ENCODE measurements around the gene ATP8B1. TPM values are rescaled to one million over a fixed set of nuclear protein-coding genes. Genes with fewer than 3 reads are reported as not detected.

Gene ATP8B1
- total RNA-seq, 6 experiments from 2014 or later = 9.0 to 18.4 (median 17.1) TPM

DNA sequence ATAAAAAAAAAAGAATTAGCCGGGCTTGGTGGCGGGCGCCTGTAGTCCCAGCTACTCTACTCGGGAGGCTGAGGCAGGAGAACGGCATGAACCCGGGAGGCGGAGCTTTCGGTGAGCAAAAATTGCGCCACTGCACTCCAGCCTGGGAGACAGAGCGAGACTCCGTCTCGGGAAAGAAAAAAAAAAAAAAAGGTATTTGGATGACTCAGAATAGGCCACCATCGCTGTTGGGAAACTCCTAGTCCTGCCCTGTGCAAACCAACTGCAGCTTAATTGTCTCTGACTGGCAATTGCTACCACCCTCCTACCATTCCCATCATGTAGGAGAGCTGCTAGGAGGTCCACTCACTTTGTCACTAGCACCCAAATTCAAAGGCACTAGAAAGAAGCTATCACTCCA, 43.5 kb downstream of the ATP8B1 start:
- TF ChIP-seq, protein P1, sequence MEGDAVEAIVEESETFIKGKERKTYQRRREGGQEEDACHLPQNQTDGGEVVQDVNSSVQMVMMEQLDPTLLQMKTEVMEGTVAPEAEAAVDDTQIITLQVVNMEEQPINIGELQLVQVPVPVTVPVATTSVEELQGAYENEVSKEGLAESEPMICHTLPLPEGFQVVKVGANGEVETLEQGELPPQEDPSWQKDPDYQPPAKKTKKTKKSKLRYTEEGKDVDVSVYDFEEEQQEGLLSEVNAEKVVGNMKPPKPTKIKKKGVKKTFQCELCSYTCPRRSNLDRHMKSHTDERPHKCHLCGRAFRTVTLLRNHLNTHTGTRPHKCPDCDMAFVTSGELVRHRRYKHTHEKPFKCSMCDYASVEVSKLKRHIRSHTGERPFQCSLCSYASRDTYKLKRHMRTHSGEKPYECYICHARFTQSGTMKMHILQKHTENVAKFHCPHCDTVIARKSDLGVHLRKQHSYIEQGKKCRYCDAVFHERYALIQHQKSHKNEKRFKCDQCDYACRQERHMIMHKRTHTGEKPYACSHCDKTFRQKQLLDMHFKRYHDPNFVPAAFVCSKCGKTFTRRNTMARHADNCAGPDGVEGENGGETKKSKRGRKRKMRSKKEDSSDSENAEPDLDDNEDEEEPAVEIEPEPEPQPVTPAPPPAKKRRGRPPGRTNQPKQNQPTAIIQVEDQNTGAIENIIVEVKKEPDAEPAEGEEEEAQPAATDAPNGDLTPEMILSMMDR (IDR thresholded peaks at IDR 0.05) = no peak
- TF ChIP-seq POLR2A (IDR thresholded peaks at IDR 0.05) = no peak
- Histone ChIP-seq H3K36me3 (no peaks in the 10 kb centered on the region), H3K4me3 (no peak overlapping the region), H3K9me3 (no peaks in the 10 kb centered on the region), H3K4me1 (peaks cover 0 to 13% (median 5%) of the 10 kb centered on the region in 4 donors), H3K27ac (no peak overlapping the region), H3K27me3 (no peaks in the 10 kb centered on the region)
- intact Hi-C loops (cut with DNase I) = no loop called here
- DNase-seq (no peak), ATAC-seq (no peak)
- WGBS (ENCODE audit: insufficient coverage, low coverage, low lambda C conversion rate, missing lambda C conversion rate) = 80% methylated on average over 3 of the region's 13 CpGs

DNA sequence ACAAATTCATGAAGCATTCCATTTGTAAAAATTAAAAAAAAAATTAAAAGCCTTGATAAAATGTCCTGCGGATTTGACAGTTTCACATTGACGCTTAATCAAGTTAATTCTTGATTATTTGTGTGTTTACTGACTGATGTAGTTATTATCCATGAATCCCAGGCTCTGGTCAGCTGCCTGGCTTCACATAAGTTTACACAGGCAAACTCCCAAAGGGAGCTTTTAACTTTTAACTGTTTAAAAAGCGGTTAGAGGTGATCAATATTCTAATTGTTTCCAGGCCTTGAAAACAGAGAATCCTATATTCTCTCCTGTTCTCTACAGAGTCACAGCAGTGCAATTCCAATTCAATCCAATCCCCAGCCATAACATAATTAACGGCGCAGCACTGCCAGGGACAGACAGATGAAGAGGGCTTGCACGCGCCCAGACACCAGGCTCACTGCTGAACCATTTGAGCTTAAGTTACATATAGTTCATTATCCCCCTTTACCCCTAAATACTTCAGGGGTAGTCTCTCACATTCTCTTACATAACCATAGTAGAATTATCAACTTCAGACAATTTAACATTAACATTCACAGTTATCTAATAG, 47.5 kb downstream of the ATP8B1 start:
- Histone ChIP-seq H3K4me1 (peaks cover 0 to 31% (median 7%) of the 10 kb centered on the region in 4 donors), H3K27me3 (no peaks in the 10 kb centered on the region), H3K4me3 (no peak overlapping the region), H3K36me3 (no peaks in the 10 kb centered on the region), H3K27ac (peak overlapping the region in 1 of 3 donors; percentile 33), H3K9me3 (no peaks in the 10 kb centered on the region)
- no peak for TF ChIP-seq POLR2A (IDR thresholded peaks at IDR 0.05)
- TF ChIP-seq, protein P1 (IDR thresholded peaks at IDR 0.05) = no peak
- ATAC-seq = peak; percentile 72 to 87 (median 82)
- 36% methylated on average over 7 of the region's 7 CpGs for whole genome bisulfite sequencing (ENCODE audit: insufficient coverage, low coverage, low lambda C conversion rate, missing lambda C conversion rate)
- peak in 1 of 3 donors; percentile 25 for DNase-seq
- intact Hi-C loops (cut with DNase I) = no loop called here

- H3K9me3 ChIP-seq = no peaks in the 10 kb centered on the region
- 75% methylated on average over 5 of the region's 5 CpGs for WGBS (ENCODE audit: insufficient coverage, low coverage, low lambda C conversion rate, missing lambda C conversion rate)
- ATAC-seq = peak in 1 of 4 donors; percentile 47
- H3K27me3 ChIP-seq = no peaks in the 10 kb centered on the region
- intact Hi-C loops (cut with DNase I) = no loop called here
- DNase-seq = no peak
- H3K27ac ChIP-seq = no peak overlapping the region
- peaks cover 0 to 39% (median 7%) of the 10 kb centered on the region in 4 donors for H3K4me1 ChIP-seq
- no peaks in the 10 kb centered on the region for H3K36me3 ChIP-seq
- no peak overlapping the region for H3K4me3 ChIP-seq
- TF ChIP-seq, protein P1 (IDR thresholded peaks at IDR 0.05) = no peak
- no peak for TF ChIP-seq POLR2A (IDR thresholded peaks at IDR 0.05)
Observed at GRCh38 chr18:57754577-57755338, 48.4 kb downstream of the ATP8B1 start.

GRCh38 chr18:57753063-57753462, 50.1 kb downstream of the ATP8B1 start:
- Histone ChIP-seq H3K9me3 (no peaks in the 10 kb centered on the region), H3K4me3 (no peak overlapping the region), H3K36me3 (no peaks in the 10 kb centered on the region), H3K27me3 (no peaks in the 10 kb centered on the region), H3K27ac (peak overlapping the region in 1 of 3 donors; percentile 28), H3K4me1 (peaks cover 0 to 47% (median 11%) of the 10 kb centered on the region in 4 donors)
- intact Hi-C loops (cut with DNase I) = no loop called here
- 13% methylated on average over 1 of the region's 1 CpG for whole genome bisulfite sequencing (ENCODE audit: insufficient coverage, low coverage, low lambda C conversion rate, missing lambda C conversion rate)
- TF ChIP-seq, protein P1 (IDR thresholded peaks at IDR 0.05) = no peak
- no peak for TF ChIP-seq POLR2A (IDR thresholded peaks at IDR 0.05)
- DNase-seq (no peak), ATAC-seq (no peak)
